MCF 10A (cell line): ENCODE measurements around the gene PDZD8. TPM values are rescaled to one million over a fixed set of nuclear protein-coding genes. Genes with fewer than 3 reads are reported as not detected.

Experiments used
- BruUV-seq: library from RNA; stranded (reverse); fragments of 400-500 nt; replicated peaks from 2 replicates; lab custom pipeline; 2021; lab: Mats Ljungman, UMichigan
- CTCF ChIA-PET: fragments of 300-600 bp; sonication (Branson Sonifier 250); formaldehyde crosslinking; extraction: SDS; loops from one replicate; lab custom pipeline; 2021; ENCODE audit warnings: antibody characterized with exemption, inconsistent platforms; lab: Yijun Ruan, JAX
- POLR2A ChIA-PET: fragments of 300-600, 350-650 bp; sonication (Branson Sonifier 250); formaldehyde crosslinking; extraction: SDS; loops from one replicate; lab custom pipeline; 2020; ENCODE audit warnings: antibody characterized with exemption, inconsistent platforms; lab: Yijun Ruan, JAX
- DNase-seq: peaks from one replicate; pipeline ENCODE4 v3.0.0-alpha.2; 2018; ENCODE audit not compliant: unreplicated experiment
- H3K27ac Mint-ChIP-seq: one replicate; pipeline ENCODE4 v1.8.0; 2022; ENCODE audit warnings: mild to moderate bottlenecking, low read depth, mixed read lengths; ENCODE audit not compliant: unreplicated experiment
- H3K27me3 Mint-ChIP-seq: one replicate; pipeline ENCODE4 v1.8.0; 2022; ENCODE audit warnings: mixed read lengths; ENCODE audit not compliant: insufficient read depth, unreplicated experiment
- H3K36me3 Mint-ChIP-seq: one replicate; pipeline ENCODE4 v1.8.0; 2022; ENCODE audit warnings: mild to moderate bottlenecking, moderate library complexity, mixed read lengths; ENCODE audit not compliant: insufficient read depth, unreplicated experiment
- H3K4me1 Mint-ChIP-seq: one replicate; pipeline ENCODE4 v1.8.0; 2022; ENCODE audit warnings: mixed read lengths; ENCODE audit not compliant: insufficient read depth, unreplicated experiment
- H3K4me3 Mint-ChIP-seq: one replicate; pipeline ENCODE4 v1.8.0; 2022; ENCODE audit warnings: mild to moderate bottlenecking, moderate library complexity, mixed read lengths; ENCODE audit not compliant: unreplicated experiment
- H3K9me3 Mint-ChIP-seq: one replicate; pipeline ENCODE4 v1.8.0; 2022; ENCODE audit warnings: mixed read lengths; ENCODE audit not compliant: unreplicated experiment
- CTCF ChIP-seq: fragments of 200-600 bp; IDR thresholded peaks from one replicate; pipeline ENCODE4 v1.8.0; 2022; ENCODE audit warnings: antibody characterized with exemption, mild to moderate bottlenecking; ENCODE audit not compliant: unreplicated experiment
- intact Hi-C: fragments of 100-400 bp; cut with micrococcal nuclease; formaldehyde crosslinking; loops from 2 replicates; pipeline ENCODE4 v1.14.1; 2022
- total RNA-seq: library from RNA; stranded (reverse); gene quantifications from 2 replicates; pipeline ENCODE4 v1.2.3, GENCODE V29; 2022

Gene PDZD8
- total RNA-seq, 1 experiment from 2014 or later, result 43.0 TPM

GRCh38 chr10:117261501-117261900 is 113.7 kb downstream of the PDZD8 start:
- TF ChIP-seq CTCF, result no peak
- no peak for DNase-seq
- ChIA-PET POLR2A (interaction anchor here (1.1 kb wide), 1 partner anchor 9 kb away, joined by 5 read pairs; no protein-coding TSS in a partner anchor), CTCF (interaction anchor here (2.9 kb wide), 1 partner anchor 45 kb away, joined by 15 read pairs; no protein-coding TSS in a partner anchor)
- BruUV-seq, result no TSS peak
- Mint-ChIP-seq H3K9me3 (no peaks in the 10 kb centered on the region), H3K36me3 (no peaks in the 10 kb centered on the region), H3K27ac (no peak overlapping the region), H3K27me3 (peaks cover 54% of the 10 kb centered on the region), H3K4me3 (no peak overlapping the region), H3K4me1 (no peaks in the 10 kb centered on the region)
- intact Hi-C loops, result no loop called here

DNA sequence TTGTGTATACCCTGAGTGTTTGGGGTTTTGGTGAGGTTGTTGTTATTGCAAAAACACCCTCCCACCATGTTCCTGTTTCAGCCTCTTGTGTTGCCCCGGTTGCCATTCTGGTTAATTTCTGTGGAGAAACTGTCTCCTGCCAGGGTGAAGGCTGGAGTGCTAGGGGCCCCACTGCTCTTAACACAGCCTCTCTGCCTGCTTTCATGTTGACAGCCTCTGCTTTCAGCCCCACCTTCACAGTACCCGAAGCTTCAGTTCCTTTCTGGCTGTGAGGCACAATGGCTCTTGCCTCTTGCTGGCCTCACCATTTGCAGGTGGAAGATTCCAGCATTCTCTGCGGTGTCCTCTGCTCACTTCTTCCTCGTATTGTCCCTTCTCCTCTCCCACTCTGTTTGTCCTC is 115.2 kb downstream of the PDZD8 start:
- TF ChIP-seq CTCF, result no peak
- no peak for DNase-seq
- ChIA-PET CTCF (interaction anchor here (0.7 kb wide), 1 partner anchor 1204 kb away, joined by 3 read pairs; no protein-coding TSS in a partner anchor), POLR2A (no interaction called here)
- Mint-ChIP-seq H3K27me3 (peaks cover 57% of the 10 kb centered on the region), H3K36me3 (no peaks in the 10 kb centered on the region), H3K4me3 (no peak overlapping the region), H3K4me1 (no peaks in the 10 kb centered on the region), H3K27ac (no peak overlapping the region), H3K9me3 (no peaks in the 10 kb centered on the region)
- no TSS peak for BruUV-seq
- intact Hi-C loops, result no loop called here

DNA sequence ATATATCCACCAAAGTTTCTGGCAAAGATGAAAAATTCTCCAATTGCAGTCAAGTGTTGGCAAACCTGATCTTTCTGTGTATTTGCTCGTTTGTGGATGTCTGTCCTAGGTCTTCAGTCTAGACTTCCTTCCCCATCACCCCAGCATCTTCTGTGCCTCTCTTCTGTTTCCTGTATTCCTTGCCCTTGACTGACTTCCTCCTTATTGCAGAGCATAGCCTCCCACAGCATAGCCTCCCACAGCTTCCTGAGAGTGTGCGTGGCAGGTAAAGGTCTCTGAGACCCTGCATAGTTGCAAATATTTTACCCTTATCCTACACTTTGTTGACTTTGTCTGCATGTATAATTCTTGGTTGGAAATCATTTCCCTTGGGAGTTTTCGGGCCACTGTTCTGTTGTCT is 116.0 kb downstream of the PDZD8 start:
- H3K4me3 Mint-ChIP-seq, result no peak overlapping the region
- CTCF ChIA-PET, result no interaction called here
- intact Hi-C loops, result no loop called here
- H3K27ac Mint-ChIP-seq, result no peak overlapping the region
- no TSS peak for BruUV-seq
- no peaks in the 10 kb centered on the region for H3K36me3 Mint-ChIP-seq
- peaks cover 64% of the 10 kb centered on the region for H3K27me3 Mint-ChIP-seq
- DNase-seq, result no peak
- no peak for TF ChIP-seq CTCF
- H3K9me3 Mint-ChIP-seq, result no peaks in the 10 kb centered on the region
- POLR2A ChIA-PET, result interaction anchor here (1.1 kb wide), 1 partner anchor 11 kb away, joined by 3 read pairs; no protein-coding TSS in a partner anchor
- H3K4me1 Mint-ChIP-seq, result no peaks in the 10 kb centered on the region

DNA sequence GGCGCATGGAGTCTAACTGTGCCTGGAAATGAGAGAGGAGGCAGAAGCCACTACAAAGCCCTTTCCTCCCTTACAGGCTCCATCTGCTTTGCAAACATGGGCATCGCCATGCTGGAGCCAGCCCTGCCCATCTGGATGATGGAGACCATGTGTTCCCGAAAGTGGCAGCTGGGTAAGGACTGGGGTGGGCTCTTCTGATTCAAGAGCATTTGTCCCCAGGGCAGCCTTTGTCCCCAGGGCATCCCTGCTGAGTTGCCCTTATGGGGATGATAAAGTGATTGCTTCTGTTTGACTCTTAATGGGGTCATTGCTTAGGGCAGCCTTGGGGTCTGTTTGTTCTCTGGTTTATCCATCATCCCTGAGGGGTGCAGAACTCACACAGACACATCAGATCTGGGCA is 117.5 kb downstream of the PDZD8 start:
- no peak for DNase-seq
- H3K36me3 Mint-ChIP-seq, result no peaks in the 10 kb centered on the region
- ChIA-PET POLR2A (no interaction called here), CTCF (no interaction called here)
- H3K4me3 Mint-ChIP-seq, result no peak overlapping the region
- intact Hi-C loops, result no loop called here
- no peaks in the 10 kb centered on the region for H3K9me3 Mint-ChIP-seq
- H3K27me3 Mint-ChIP-seq, result peaks cover 64% of the 10 kb centered on the region
- H3K4me1 Mint-ChIP-seq, result no peaks in the 10 kb centered on the region
- BruUV-seq, result no TSS peak
- H3K27ac Mint-ChIP-seq, result no peak overlapping the region
- TF ChIP-seq CTCF, result no peak
